ENCODE results near the gene HRAS.
A peak's percentile ranks its signal among the peaks of the same experiment; 100 is the strongest.

HRAS gene

DNA sequence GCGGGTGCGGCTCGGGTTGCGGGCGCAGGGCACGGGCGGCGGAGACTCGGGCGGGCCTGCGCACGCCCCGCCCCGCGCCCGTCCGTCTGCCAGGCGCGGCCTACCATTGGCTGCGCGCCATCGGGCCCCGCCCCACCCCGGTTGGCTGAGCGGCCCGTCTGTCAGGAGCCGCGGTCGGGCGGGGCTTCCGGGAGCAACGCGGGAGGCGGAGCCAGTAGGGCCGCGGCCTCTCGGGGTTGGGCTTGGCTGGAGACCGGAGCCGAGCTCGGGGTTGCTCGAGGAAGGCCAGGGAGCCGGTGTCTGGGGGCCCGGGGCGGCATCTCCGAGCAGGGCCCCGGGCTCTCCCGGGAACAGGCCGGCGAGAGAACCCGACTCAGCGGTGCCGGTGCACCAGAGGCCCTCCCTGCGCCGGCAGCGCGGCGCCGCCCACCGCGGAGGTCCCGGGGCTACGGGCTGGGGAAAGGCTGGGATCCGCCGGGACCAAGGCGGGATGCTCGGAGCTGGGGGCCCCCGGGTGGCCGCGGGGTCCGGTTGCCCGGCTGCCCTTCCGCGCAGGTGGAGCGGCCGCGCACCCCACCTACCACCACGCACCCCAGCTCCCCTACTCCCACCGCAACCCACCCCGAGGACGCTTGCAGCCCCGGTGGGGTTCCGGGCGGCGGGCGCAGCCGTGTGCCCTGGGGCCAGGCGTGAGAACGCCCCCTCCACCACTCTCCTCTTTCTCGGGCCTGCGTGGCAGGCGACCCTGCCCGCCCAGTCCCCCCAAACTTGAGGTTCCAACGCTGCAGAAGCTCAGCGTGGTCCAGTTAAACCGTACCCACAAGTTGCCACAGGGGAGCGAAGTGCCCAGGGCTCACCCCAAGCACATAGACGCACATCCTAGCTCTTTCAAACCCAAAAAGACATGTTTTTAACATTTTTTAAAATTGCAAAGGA, at the start of gene HRAS:
HRAS (minus strand) TSS at position 58 of the 936 bp plus-strand sequence.
- TF ChIP-seq, protein P1, sequence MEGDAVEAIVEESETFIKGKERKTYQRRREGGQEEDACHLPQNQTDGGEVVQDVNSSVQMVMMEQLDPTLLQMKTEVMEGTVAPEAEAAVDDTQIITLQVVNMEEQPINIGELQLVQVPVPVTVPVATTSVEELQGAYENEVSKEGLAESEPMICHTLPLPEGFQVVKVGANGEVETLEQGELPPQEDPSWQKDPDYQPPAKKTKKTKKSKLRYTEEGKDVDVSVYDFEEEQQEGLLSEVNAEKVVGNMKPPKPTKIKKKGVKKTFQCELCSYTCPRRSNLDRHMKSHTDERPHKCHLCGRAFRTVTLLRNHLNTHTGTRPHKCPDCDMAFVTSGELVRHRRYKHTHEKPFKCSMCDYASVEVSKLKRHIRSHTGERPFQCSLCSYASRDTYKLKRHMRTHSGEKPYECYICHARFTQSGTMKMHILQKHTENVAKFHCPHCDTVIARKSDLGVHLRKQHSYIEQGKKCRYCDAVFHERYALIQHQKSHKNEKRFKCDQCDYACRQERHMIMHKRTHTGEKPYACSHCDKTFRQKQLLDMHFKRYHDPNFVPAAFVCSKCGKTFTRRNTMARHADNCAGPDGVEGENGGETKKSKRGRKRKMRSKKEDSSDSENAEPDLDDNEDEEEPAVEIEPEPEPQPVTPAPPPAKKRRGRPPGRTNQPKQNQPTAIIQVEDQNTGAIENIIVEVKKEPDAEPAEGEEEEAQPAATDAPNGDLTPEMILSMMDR (IDR thresholded peaks at IDR 0.05; ENCODE audit: low read depth, low read length): no peak
- DNase-seq (ENCODE audit: extremely low read depth, low read depth): peak; percentile 89

DNA sequence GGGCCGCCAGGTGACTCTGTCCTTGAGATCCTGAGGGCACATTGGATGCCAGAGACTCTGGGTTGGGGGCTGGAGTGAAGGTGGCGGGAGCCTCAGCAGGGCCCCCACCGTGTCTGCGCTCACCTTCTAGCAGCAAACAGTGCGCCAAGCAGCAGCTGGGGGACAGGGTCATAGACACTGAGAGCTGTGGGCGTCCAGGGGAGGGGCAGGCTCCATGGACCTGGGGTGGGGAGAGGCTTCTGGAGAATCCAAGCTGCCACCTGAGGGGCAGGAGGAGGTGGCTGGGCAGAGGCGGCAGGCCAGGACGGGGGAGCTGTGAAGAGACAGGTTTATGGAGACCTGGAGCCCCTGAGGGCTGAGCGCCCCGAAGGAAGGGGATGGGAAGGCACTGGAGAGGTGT, 48.9 kb upstream of the HRAS start:
- DNase-seq (ENCODE audit: extremely low read depth, low read depth): no peak
- TF ChIP-seq, protein P1 (IDR thresholded peaks at IDR 0.05; ENCODE audit: low read depth, low read length): no peak

DNA sequence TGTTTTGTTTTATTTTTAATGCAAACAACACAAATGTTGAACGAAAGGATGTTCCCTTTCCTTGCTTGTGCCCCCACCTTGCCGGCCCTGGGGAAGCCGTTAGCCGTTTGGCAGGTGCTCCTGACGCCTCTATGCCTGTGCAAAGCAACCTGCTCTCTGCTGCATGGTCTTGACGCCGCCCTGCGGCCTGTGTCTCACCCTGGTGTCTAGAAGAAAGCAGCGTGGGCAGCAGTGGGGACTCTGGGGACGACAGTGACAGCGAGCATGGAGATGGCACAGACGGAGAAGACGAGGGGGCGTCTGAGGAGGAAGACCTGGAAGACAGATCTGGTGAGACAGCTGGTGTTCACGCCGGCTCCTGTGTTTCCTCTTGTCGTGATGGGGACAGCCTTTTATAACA, 46.4 kb upstream of the HRAS start:
- TF ChIP-seq, protein P1 (IDR thresholded peaks at IDR 0.05; ENCODE audit: low read depth, low read length): no peak
- DNase-seq (ENCODE audit: extremely low read depth, low read depth): no peak

DNA sequence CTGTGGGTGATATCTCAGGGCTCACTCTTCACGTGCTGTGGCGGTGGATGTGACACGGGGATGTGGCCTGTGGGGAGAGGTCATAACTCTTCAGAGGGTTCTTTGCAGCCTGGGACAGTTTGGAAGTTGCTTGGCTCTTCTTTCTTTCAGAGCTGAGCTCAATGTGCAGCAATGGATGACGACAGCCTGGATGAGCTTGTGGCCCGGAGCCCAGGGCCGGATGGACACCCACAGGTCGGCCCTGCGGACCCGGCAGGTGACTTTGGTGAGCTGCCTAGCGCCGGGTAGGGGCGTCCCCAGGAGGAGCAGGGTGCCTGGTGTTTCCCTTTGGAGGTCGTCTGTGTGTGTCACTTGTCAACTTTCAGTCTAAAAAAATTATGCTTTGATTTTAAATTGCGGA, 46.0 kb upstream of the HRAS start:
- no peak for DNase-seq (ENCODE audit: extremely low read depth, low read depth)
- TF ChIP-seq, protein P1 (IDR thresholded peaks at IDR 0.05; ENCODE audit: low read depth, low read length): no peak

DNA sequence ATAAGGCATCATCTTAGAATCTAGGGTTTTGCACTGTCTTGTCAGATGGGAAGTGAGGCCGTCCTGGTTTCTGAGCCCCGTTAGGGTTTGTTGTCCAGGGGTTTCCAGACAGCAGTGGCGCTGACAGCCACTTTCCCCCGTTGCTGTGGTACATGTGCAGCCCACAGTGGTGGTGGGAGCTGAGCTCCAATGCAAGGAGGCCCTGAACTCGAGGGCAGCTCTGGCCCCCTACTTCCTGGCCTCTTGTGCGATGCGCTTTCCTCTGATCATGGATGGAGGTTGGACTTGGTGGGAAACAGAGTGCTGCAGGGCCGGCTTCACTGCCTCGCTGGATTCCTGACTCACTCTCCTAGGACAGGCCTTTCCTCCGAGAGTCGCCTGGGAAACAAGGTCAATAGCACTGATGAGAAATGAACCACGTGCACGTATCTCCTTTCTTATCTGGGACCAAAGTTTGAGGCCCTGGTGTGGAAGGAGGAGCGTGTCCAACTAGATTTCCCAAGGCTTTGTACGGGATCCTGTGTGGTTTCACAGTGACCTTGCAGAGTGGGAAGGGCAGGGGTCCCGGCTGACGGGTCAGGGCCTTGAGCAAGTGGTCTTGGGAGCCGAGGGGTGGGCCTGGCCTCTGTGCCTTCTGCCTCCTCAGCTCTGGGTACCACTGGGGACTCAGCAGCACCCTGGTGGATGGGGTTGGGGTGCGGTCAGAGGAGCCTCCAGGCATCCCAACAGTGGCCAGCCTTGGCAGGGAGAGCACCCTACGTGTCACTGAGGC, 44.6 kb upstream of the HRAS start:
- TF ChIP-seq, protein P1 (IDR thresholded peaks at IDR 0.05; ENCODE audit: low read depth, low read length): no peak
- DNase-seq (ENCODE audit: extremely low read depth, low read depth): no peak

DNA sequence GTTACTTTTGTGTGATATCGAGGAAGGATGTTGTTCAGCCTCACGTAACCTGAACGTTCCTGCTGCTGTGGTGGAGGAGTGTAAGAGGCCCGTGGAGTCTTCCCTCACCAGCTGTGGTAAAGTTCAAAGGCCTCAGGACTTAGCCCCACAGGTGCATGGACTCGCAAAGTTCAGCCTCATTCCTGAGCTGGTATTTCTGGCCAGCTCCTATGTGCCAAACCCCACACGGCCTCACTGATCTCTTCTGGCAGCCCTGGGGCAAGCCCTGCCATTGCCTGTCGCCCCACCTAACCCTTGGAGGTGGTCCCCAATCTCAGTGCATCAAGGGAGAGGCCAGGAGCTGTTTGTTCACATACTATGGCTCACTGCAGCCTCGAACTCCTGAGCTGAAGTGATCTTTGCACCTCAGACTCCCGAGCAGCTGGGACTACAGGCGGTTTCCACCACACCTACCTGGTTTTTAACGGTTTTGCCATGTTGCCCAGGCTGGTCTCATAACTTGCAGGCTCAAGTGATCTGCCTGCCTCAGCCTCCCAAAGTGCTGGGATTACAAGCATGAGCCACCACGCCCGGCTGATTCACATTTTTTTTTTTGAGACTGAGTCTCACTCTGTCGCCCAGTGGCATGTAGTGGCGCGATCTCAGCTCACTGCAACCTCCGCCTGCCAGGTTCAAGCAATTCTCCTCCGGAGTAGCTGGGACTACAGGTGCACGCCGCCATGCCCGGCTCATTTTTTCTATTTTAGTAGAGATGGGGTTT, 43.1 kb upstream of the HRAS start:
- no peak for DNase-seq (ENCODE audit: extremely low read depth, low read depth)
- TF ChIP-seq, protein P1 (IDR thresholded peaks at IDR 0.05; ENCODE audit: low read depth, low read length): no peak

Measured in AG09319 (cell line).